Mammary epithelial cell (primary cell): Measurements from ENCODE around the gene EIF3J.

Experiments
- CTCF ChIP-seq, 2 donors: IDR thresholded peaks in 1 of 2; conservative IDR thresholded peaks in 1 of 2; 2 replicates each; pipeline ENCODE4 v1.5.1; 2011 to 2012; ENCODE audit warnings: inconsistent platforms in 2 of 2, low read length in 2 of 2, mild to moderate bottlenecking in 2 of 2, control low read depth in 1 of 2, low read depth in 1 of 2; ENCODE audit not compliant: insufficient read depth in 1 of 2; ENCODE audit errors: extremely low read depth in 1 of 2
- EZH2 ChIP-seq: IDR thresholded peaks from 2 replicates; pipeline ENCODE4 v1.6.1; 2012; ENCODE audit warnings: low read length, inconsistent platforms, borderline replicate concordance

- TF ChIP-seq CTCF (conservative IDR thresholded peaks at IDR 0.05 in 1 of 2, IDR thresholded peaks at IDR 0.05 in 1 of 2; ENCODE audit: extremely low read depth in 1 of 2, insufficient read depth in 1 of 2, low read depth in 1 of 2, low read length in 2 of 2) (no peak), EZH2 (no peak)
These were observed 13.8 kb downstream of the EIF3J start for GRCh38 chr15:44550734-44551133.
